ENCODE results near the gene ANXA11.

GRCh38 chr10:80171248-80171660 is 34.1 kb downstream of the ANXA11 start:
- no peak for TF ChIP-seq CTCF (IDR thresholded peaks at IDR 0.05)
- TF ChIP-seq EP300 (IDR thresholded peaks at IDR 0.05; ENCODE audit: low read depth) = no peak
